HEK293 (cell line): ENCODE data around the gene YY2.

ENCODE experiments used
- CTCF ChIA-PET: fragments of 350-600 bp; formaldehyde crosslinking; extraction: SDS; loops from one replicate; lab custom pipeline; 2021; ENCODE audit warnings: antibody characterized with exemption; lab: Yijun Ruan, JAX
- POLR2A ChIA-PET: fragments of 300-600 bp; formaldehyde crosslinking; extraction: SDS; loops from one replicate; lab custom pipeline; 2020; ENCODE audit warnings: antibody characterized with exemption, inconsistent platforms; lab: Yijun Ruan, JAX
- H3K27ac ChIP-seq: fragments of 200-500 bp; sonication (Bioruptor generic); 2 replicates; pipeline ENCODE4 v1.5.1; 2014; ENCODE audit warnings: low read depth, low read length, control low read depth, inconsistent platforms; ENCODE audit errors: extremely low read depth
- H3K36me3 ChIP-seq, 2 experiments: fragments of 200-500 bp in 1 of 2; sonication (Bioruptor generic) in 1 of 2; 1 replicate in 1 of 2; 2 replicates in 1 of 2; pipeline ENCODE4 v1.5.1; 2014 to 2017; ENCODE audit warnings: inconsistent platforms in 2 of 2, low read length in 2 of 2; ENCODE audit not compliant: control insufficient read depth in 2 of 2, insufficient read depth in 1 of 2
- H3K4me1 ChIP-seq: fragments of 200-500 bp; sonication (Bioruptor generic); 2 replicates; pipeline ENCODE4 v1.5.1; 2014; ENCODE audit warnings: mild to moderate bottlenecking, low read length, inconsistent platforms; ENCODE audit not compliant: control insufficient read depth, insufficient read depth
- H3K4me3 ChIP-seq: 2 replicates; pipeline ENCODE4 v1.5.1; 2011; ENCODE audit warnings: low read depth, mild to moderate bottlenecking, control low read depth, low read length, moderate library complexity
- H3K9me3 ChIP-seq: fragments of 200-500 bp; sonication (Bioruptor generic); 2 replicates; pipeline ENCODE4 v1.5.1; 2014; ENCODE audit warnings: low read depth, low read length, inconsistent platforms; ENCODE audit not compliant: control insufficient read depth, insufficient read depth
- KLF1 ChIP-seq: fragments of 450-650 bp; formaldehyde crosslinking; IDR thresholded peaks from 2 replicates; pipeline ENCODE4 v1.5.1; 2016; ENCODE audit warnings: missing biosample characterization, missing genetic modification characterization
- TCF7L2 ChIP-seq: IDR thresholded peaks from 2 replicates; pipeline ENCODE4 v1.6.1; 2011; ENCODE audit warnings: low read depth, mild to moderate bottlenecking, inconsistent platforms, low read length, moderate library complexity, borderline replicate concordance
- ZBTB21 ChIP-seq: fragments of 450-650 bp; formaldehyde crosslinking; IDR thresholded peaks from 2 replicates; pipeline ENCODE4 v1.5.1; 2017; ENCODE audit warnings: missing biosample characterization, missing genetic modification characterization
- ZNF324 ChIP-seq: fragments of 450-650 bp; formaldehyde crosslinking; IDR thresholded peaks from 2 replicates; pipeline ENCODE4 v1.5.1; 2016; ENCODE audit warnings: missing biosample characterization, missing genetic modification characterization
- ZNF354C ChIP-seq: fragments of 450-650 bp; formaldehyde crosslinking; IDR thresholded peaks from 2 replicates; pipeline ENCODE4 v1.5.1; 2016; ENCODE audit warnings: missing biosample characterization, missing genetic modification characterization, low read depth, borderline replicate concordance
- ZNF610 ChIP-seq: fragments of 450-650 bp; formaldehyde crosslinking; IDR thresholded peaks from 2 replicates; pipeline ENCODE4 v1.5.1; 2016; ENCODE audit warnings: missing biosample characterization, missing genetic modification characterization, borderline replicate concordance
- ZNF626 ChIP-seq: fragments of 450-650 bp; sonication (Bioruptor Pico); formaldehyde crosslinking; IDR thresholded peaks from 2 replicates; pipeline ENCODE4 v1.5.1; 2018; ENCODE audit warnings: missing biosample characterization, missing genetic modification characterization, inconsistent platforms
- TF ChIP-seq, protein P1 (sequence below): fragments of 450-650 bp; formaldehyde crosslinking; IDR thresholded peaks from 2 replicates; pipeline ENCODE4 v1.5.1; 2016; ENCODE audit warnings: missing biosample characterization, missing genetic modification characterization
- TF ChIP-seq, protein P2 (sequence below): fragments of 450-650 bp; formaldehyde crosslinking; IDR thresholded peaks from 2 replicates; pipeline ENCODE4 v1.5.1; 2016; ENCODE audit warnings: missing biosample characterization, missing genetic modification characterization
- TF ChIP-seq, protein P3 (sequence below): fragments of 450-650 bp; formaldehyde crosslinking; IDR thresholded peaks from 2 replicates; pipeline ENCODE4 v1.5.1; 2016; ENCODE audit warnings: missing biosample characterization, missing genetic modification characterization
- TF ChIP-seq, protein P4 (sequence below): fragments of 450-650 bp; formaldehyde crosslinking; conservative IDR thresholded peaks from 2 replicates; pipeline ENCODE4 v1.5.1; 2016; ENCODE audit warnings: low read depth, missing biosample characterization, missing genetic modification characterization
- TF ChIP-seq, protein P5 (sequence below): fragments of 450-650 bp; formaldehyde crosslinking; IDR thresholded peaks from 2 replicates; pipeline ENCODE4 v1.5.1; 2017; ENCODE audit warnings: missing biosample characterization, missing genetic modification characterization
- TF ChIP-seq, protein P6 (sequence below): fragments of 450-650 bp; IDR thresholded peaks from 2 replicates; pipeline ENCODE4 v1.5.1; 2018; ENCODE audit warnings: missing biosample characterization, mild to moderate bottlenecking, missing genetic modification characterization

Gene YY2

DNA sequence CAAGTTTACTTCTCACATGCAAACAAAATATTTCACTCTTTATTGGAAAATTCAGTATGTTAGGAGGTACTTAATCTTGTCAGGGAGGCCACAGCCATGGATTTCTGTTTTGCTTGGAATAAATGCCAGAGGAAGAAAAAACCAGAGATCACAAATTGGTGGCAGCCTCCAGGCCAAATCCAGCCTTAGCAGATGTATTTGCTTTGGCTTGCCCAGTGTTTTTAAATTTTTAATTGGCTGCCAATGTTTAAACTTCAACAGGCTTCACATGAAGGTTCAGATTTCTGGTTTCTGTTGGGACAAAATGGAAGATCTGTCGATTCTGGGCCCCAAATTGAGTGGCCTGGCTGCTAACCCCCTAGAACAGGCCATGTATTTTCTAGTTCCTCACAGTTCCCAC is 19.2 kb downstream of the YY2 start:
- no peak overlapping the region for H3K27ac ChIP-seq

More for the DNA sequence above, 19.2 kb downstream of the YY2 start:
- H3K4me3 ChIP-seq = no peak overlapping the region
- no peak for TF ChIP-seq ZNF610 (tag by site-specific recombination)
- TF ChIP-seq, protein P1, sequence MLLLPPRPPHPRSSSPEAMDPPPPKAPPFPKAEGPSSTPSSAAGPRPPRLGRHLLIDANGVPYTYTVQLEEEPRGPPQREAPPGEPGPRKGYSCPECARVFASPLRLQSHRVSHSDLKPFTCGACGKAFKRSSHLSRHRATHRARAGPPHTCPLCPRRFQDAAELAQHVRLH = no peak
- TF ChIP-seq KLF1 = no peak
- TF ChIP-seq ZBTB21 (tag by site-specific recombination) = no peak
- no peak for TF ChIP-seq TCF7L2
- TF ChIP-seq, protein P2, sequence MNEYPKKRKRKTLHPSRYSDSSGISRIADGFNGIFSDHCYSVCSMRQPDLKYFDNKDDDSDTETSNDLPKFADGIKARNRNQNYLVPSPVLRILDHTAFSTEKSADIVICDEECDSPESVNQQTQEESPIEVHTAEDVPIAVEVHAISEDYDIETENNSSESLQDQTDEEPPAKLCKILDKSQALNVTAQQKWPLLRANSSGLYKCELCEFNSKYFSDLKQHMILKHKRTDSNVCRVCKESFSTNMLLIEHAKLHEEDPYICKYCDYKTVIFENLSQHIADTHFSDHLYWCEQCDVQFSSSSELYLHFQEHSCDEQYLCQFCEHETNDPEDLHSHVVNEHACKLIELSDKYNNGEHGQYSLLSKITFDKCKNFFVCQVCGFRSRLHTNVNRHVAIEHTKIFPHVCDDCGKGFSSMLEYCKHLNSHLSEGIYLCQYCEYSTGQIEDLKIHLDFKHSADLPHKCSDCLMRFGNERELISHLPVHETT (tag by site-specific recombination) = no peak
- TF ChIP-seq, protein P3, sequence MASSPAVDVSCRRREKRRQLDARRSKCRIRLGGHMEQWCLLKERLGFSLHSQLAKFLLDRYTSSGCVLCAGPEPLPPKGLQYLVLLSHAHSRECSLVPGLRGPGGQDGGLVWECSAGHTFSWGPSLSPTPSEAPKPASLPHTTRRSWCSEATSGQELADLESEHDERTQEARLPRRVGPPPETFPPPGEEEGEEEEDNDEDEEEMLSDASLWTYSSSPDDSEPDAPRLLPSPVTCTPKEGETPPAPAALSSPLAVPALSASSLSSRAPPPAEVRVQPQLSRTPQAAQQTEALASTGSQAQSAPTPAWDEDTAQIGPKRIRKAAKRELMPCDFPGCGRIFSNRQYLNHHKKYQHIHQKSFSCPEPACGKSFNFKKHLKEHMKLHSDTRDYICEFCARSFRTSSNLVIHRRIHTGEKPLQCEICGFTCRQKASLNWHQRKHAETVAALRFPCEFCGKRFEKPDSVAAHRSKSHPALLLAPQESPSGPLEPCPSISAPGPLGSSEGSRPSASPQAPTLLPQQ (tag by site-specific recombination) = no peak
- TF ChIP-seq ZNF324 (tag by site-specific recombination) = no peak
- TF ChIP-seq, protein P4, sequence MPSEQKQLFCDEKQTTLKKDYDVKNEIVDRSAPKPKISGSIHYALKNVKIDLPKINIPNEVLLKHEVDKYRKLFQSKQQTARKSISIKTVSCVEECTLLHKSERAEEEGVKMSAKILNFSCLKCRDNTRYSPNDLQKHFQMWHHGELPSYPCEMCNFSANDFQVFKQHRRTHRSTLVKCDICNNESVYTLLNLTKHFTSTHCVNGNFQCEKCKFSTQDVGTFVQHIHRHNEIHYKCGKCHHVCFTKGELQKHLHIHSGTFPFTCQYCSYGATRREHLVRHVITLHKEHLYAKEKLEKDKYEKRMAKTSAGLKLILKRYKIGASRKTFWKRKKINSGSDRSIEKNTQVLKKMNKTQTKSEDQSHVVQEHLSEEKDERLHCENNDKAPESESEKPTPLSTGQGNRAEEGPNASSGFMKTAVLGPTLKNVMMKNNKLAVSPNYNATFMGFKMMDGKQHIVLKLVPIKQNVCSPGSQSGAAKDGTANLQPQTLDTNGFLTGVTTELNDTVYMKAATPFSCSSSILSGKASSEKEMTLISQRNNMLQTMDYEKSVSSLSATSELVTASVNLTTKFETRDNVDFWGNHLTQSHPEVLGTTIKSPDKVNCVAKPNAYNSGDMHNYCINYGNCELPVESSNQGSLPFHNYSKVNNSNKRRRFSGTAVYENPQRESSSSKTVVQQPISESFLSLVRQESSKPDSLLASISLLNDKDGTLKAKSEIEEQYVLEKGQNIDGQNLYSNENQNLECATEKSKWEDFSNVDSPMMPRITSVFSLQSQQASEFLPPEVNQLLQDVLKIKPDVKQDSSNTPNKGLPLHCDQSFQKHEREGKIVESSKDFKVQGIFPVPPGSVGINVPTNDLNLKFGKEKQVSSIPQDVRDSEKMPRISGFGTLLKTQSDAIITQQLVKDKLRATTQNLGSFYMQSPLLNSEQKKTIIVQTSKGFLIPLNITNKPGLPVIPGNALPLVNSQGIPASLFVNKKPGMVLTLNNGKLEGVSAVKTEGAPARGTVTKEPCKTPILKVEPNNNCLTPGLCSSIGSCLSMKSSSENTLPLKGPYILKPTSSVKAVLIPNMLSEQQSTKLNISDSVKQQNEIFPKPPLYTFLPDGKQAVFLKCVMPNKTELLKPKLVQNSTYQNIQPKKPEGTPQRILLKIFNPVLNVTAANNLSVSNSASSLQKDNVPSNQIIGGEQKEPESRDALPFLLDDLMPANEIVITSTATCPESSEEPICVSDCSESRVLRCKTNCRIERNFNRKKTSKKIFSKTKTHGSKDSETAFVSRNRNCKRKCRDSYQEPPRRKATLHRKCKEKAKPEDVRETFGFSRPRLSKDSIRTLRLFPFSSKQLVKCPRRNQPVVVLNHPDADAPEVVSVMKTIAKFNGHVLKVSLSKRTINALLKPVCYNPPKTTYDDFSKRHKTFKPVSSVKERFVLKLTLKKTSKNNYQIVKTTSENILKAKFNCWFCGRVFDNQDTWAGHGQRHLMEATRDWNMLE (tag by site-specific recombination) = no peak
- no peak for TF ChIP-seq ZNF354C (tag by site-specific recombination)
- TF ChIP-seq, protein P5, sequence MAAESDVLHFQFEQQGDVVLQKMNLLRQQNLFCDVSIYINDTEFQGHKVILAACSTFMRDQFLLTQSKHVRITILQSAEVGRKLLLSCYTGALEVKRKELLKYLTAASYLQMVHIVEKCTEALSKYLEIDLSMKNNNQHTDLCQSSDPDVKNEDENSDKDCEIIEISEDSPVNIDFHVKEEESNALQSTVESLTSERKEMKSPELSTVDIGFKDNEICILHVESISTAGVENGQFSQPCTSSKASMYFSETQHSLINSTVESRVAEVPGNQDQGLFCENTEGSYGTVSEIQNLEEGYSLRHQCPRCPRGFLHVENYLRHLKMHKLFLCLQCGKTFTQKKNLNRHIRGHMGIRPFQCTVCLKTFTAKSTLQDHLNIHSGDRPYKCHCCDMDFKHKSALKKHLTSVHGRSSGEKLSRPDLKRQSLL (tag by site-specific recombination) = no peak
- TF ChIP-seq ZNF626 = no peak
- TF ChIP-seq, protein P6, sequence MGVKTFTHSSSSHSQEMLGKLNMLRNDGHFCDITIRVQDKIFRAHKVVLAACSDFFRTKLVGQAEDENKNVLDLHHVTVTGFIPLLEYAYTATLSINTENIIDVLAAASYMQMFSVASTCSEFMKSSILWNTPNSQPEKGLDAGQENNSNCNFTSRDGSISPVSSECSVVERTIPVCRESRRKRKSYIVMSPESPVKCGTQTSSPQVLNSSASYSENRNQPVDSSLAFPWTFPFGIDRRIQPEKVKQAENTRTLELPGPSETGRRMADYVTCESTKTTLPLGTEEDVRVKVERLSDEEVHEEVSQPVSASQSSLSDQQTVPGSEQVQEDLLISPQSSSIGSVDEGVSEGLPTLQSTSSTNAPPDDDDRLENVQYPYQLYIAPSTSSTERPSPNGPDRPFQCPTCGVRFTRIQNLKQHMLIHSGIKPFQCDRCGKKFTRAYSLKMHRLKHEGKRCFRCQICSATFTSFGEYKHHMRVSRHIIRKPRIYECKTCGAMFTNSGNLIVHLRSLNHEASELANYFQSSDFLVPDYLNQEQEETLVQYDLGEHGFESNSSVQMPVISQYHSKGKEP = no peak
- H3K9me3 ChIP-seq = no peaks in the 10 kb centered on the region
- H3K36me3 ChIP-seq = peaks cover 6 to 7% of the 10 kb centered on the region in 2 experiments; a peak in 2 of 3 replicates
- no peaks in the 10 kb centered on the region for H3K4me1 ChIP-seq
- ChIA-PET POLR2A (interaction anchor here (0.5 kb wide), 1 partner anchor 12 kb away, joined by 4 read pairs; no protein-coding TSS in a partner anchor), CTCF (no interaction called here)
